Adrenal gland (tissue), 12 donors: ENCODE measurements around the gene PPP2R1B. TPM values are rescaled to one million over a fixed set of nuclear protein-coding genes. Genes with fewer than 3 reads are reported as not detected.

Source experiments
- DNase-seq, 7 donors: peaks; one replicate each; pipeline ENCODE4 v3.0.0-alpha.2; 2019 to 2020
- H3K27ac ChIP-seq, 5 donors: fragments of 200-600 bp; sonication (generic) in 4 of 5; 1 replicate in 3 of 5; 2 replicates in 2 of 5; pipeline versions ENCODE4 v1.5.1 to v1.8.0; 2016 to 2020; ENCODE audit warnings: mild to moderate bottlenecking in 1 of 5
- H3K27me3 ChIP-seq: fragments of 200-600 bp; 2 replicates; pipeline ENCODE4 v1.8.0; 2021
- H3K36me3 ChIP-seq, 2 donors: fragments of 200-600 bp; replicated peaks in 1 of 2; 1 replicate in 1 of 2; 2 replicates in 1 of 2; pipeline versions ENCODE4 v1.5.1 to v1.8.0; 2018 to 2022
- H3K4me1 ChIP-seq, 2 donors: fragments of 200-600 bp; replicated peaks in 1 of 2; 1 replicate in 1 of 2; 2 replicates in 1 of 2; pipeline versions ENCODE4 v1.5.1 to v1.8.0; 2018 to 2021
- H3K4me3 ChIP-seq, 4 donors: fragments of 200-600 bp; sonication (generic) in 3 of 4; one replicate each; pipeline ENCODE4 v1.5.1; 2016 to 2018
- H3K9me3 ChIP-seq, 3 donors: fragments of 200-600 bp; sonication (generic) in 1 of 3; replicated peaks in 1 of 3; 1 replicate in 2 of 3; 2 replicates in 1 of 3; pipeline versions ENCODE4 v1.5.1 to v1.8.0; 2016 to 2021
- CTCF ChIP-seq, 6 experiments: fragments of 450-650 bp in 4 of 6; fragments of 200-600 bp in 2 of 6; sonication (generic) in 1 of 6; IDR thresholded peaks; 1 replicate in 5 of 6; 2 replicates in 1 of 6; pipeline versions ENCODE4 v1.5.1 to v1.8.0; 2016 to 2021; ENCODE audit warnings: antibody characterized with exemption in 6 of 6, mild to moderate bottlenecking in 2 of 6, moderate library complexity in 1 of 6
- POLR2A ChIP-seq, 2 donors: fragments of 450-650 bp; IDR thresholded peaks; one replicate each; pipeline ENCODE4 v1.6.1; 2017; ENCODE audit warnings: antibody characterized with exemption in 2 of 2, mild to moderate bottlenecking in 2 of 2, moderate library complexity in 1 of 2
- WGBS, 4 donors: extraction: QIAGEN DNeasy Blood & Tissue Kit in 2 of 4; methylation state at CpG; one replicate each; pipeline versions ENCODE4 v1.1.5 to v1.1.7; 2013 to 2017; 5-methylcytosine and 5-hydroxymethylcytosine counted together
- intact Hi-C, 2 donors: fragments of 100-400 bp; cut with DNase I; formaldehyde crosslinking; loops; one replicate each; pipeline versions ENCODE4 v1.14.1 to v1.15.0; 2022 to 2023
- polyA plus RNA-seq, 3 donors: library from polyadenylated mRNA; stranded (reverse); fragments of 200-250 nt in 2 of 3; fragments of 350-450 nt in 1 of 3; fragmentation: Illumina TruSeq in 1 of 3; extraction: RNeasy Lipid Tissue Mini Kit (QIAGEN cat#74804) in 1 of 3; gene quantifications; one replicate each; pipeline ENCODE4 v1.2.3, GENCODE V29; 2013 to 2014
- total RNA-seq, 9 donors: library from RNA; depleted of rRNA in 4 of 9; stranded (reverse); fragments of >200 nt in 4 of 9; fragments of 120-200 nt in 1 of 9; fragmentation: NEBNext Ultra II Directional in 1 of 9; extraction: Animal tissue kit (Norgen Biotek cat#: 25700) in 1 of 9; gene quantifications; one replicate each; pipeline versions ENCODE4 v1.1.0 to v1.2.4, GENCODE V29; 2013 to 2023
- donor health status: healthy with polysubstance abuse.
- donor health status: Bipolar disorder and iron deficiency.
- donor health status: DM: yes; HTN: yes; CAD: no.
- donor health status: DM: no; HTN: no; CAD: no.
- donor health status: DM: no; HTN: no; CAD: no.
- donor health status: DM: yes; HTN: yes; CAD: no.

Gene PPP2R1B
- total and polyA plus RNA-seq, 12 donors = 10.3 to 58.1 (median 32.2) TPM

- Histone ChIP-seq H3K27ac (no peak overlapping the region), H3K27me3 (no peaks in the 10 kb centered on the region), H3K9me3 (no peaks in the 10 kb centered on the region), H3K36me3 (no peaks in the 10 kb centered on the region), H3K4me1 (peaks cover 4 to 27% of the 10 kb centered on the region in 2 donors), H3K4me3 (no peak overlapping the region)
- intact Hi-C loops = no loop called here
- DNase-seq = peak in 2 of 7 donors; percentile 26 to 32
- no peak for TF ChIP-seq POLR2A (IDR thresholded peaks at IDR 0.05)
- no peak for TF ChIP-seq CTCF (IDR thresholded peaks at IDR 0.05)
- WGBS, 4 donors = 94 to 100% (median 97%) methylated on average over 2 of the region's 2 CpGs
These were observed 31.0 kb upstream of the PPP2R1B start for GRCh38 chr11:111797145-111797581.

GRCh38 chr11:111796696-111797095 is 30.5 kb upstream of the PPP2R1B start:
- intact Hi-C loops = no loop called here
- no peak for TF ChIP-seq POLR2A (IDR thresholded peaks at IDR 0.05)
- TF ChIP-seq CTCF (IDR thresholded peaks at IDR 0.05) = no peak
- Histone ChIP-seq H3K4me1 (peaks cover 4 to 27% of the 10 kb centered on the region in 2 donors), H3K4me3 (no peak overlapping the region), H3K27ac (peak overlapping the region in 1 of 5 donors; percentile 86), H3K27me3 (no peaks in the 10 kb centered on the region), H3K36me3 (no peaks in the 10 kb centered on the region), H3K9me3 (no peaks in the 10 kb centered on the region)
- DNase-seq = no peak
- WGBS, 4 donors = 63 to 82% (median 78%) methylated on average over 3 of the region's 3 CpGs

- intact Hi-C loops = no loop called here
- WGBS, 4 donors = 66 to 71% (median 69%) methylated on average over 7 of the region's 7 CpGs
- Histone ChIP-seq H3K36me3 (no peaks in the 10 kb centered on the region), H3K27me3 (no peaks in the 10 kb centered on the region), H3K4me3 (no peak overlapping the region), H3K9me3 (no peaks in the 10 kb centered on the region), H3K4me1 (peaks cover 4 to 27% of the 10 kb centered on the region in 2 donors), H3K27ac (peak overlapping the region; percentile 13 to 86 (median 58))
- no peak for TF ChIP-seq POLR2A (IDR thresholded peaks at IDR 0.05)
- TF ChIP-seq CTCF (IDR thresholded peaks at IDR 0.05) = no peak
- DNase-seq = peak; percentile 45 to 79 (median 69)
These were observed 29.3 kb upstream of the PPP2R1B start for GRCh38 chr11:111795334-111795985.

- 37 to 51% (median 39%) methylated on average over 5 of the region's 5 CpGs for WGBS, 4 donors
- H3K27ac ChIP-seq = peak overlapping the region; percentile 54 to 86 (median 60)
- intact Hi-C loops = no loop called here
These were observed 27.7 kb upstream of the PPP2R1B start for GRCh38 chr11:111793863-111794262.

More at GRCh38 chr11:111793863-111794262, 27.7 kb upstream of the PPP2R1B start:
- H3K36me3 ChIP-seq = no peaks in the 10 kb centered on the region
- peaks cover 4 to 27% of the 10 kb centered on the region in 2 donors for H3K4me1 ChIP-seq
- no peaks in the 10 kb centered on the region for H3K27me3 ChIP-seq
- H3K9me3 ChIP-seq = no peaks in the 10 kb centered on the region
- TF ChIP-seq POLR2A (IDR thresholded peaks at IDR 0.05) (peak in 1 of 2 donors; percentile 22), CTCF (IDR thresholded peaks at IDR 0.05) (no peak)
- peak; percentile 57 to 93 (median 76) for DNase-seq
- no peak overlapping the region for H3K4me3 ChIP-seq
